Skeletal muscle satellite cell (primary cell): ENCODE results near the gene SHTN1.
A peak's percentile ranks its signal among the peaks of the same experiment; 100 is the strongest.

Source experiments
- H3K27me3 ChIP-seq: 2 replicates; pipeline ENCODE4 v1.7.0; 2013; ENCODE audit warnings: low read length; ENCODE audit not compliant: control insufficient read depth, insufficient read depth
- H3K36me3 ChIP-seq: 2 replicates; pipeline ENCODE4 v1.7.0; 2013; ENCODE audit warnings: mild to moderate bottlenecking, control low read depth, low read length; ENCODE audit not compliant: insufficient read depth
- H3K4me1 ChIP-seq: 2 replicates; pipeline ENCODE4 v1.7.0; 2013; ENCODE audit warnings: low read length; ENCODE audit not compliant: control insufficient read depth, insufficient read depth
- H3K4me2 ChIP-seq: 2 replicates; pipeline ENCODE4 v1.7.0; 2013; ENCODE audit warnings: mild to moderate bottlenecking, low read length
- H3K4me3 ChIP-seq: 2 replicates; pipeline ENCODE4 v1.7.0; 2013; ENCODE audit warnings: low read length
- H3K9ac ChIP-seq: 2 replicates; pipeline ENCODE4 v1.7.0; 2013; ENCODE audit warnings: mild to moderate bottlenecking, low read depth, low read length, moderate library complexity
- H3K9me3 ChIP-seq: replicated peaks from 2 replicates; pipeline ENCODE4 v1.7.0; 2013; ENCODE audit warnings: mild to moderate bottlenecking, control low read depth, low read length

SHTN1 gene

GRCh38 chr10:116848032-116848943 lies 156.7 kb downstream of the SHTN1 start:
- Histone ChIP-seq H3K9me3 (no peaks in the 10 kb centered on the region), H3K4me3 (peak overlapping the region; percentile 85), H3K9ac (peak overlapping the region; percentile 85)

DNA sequence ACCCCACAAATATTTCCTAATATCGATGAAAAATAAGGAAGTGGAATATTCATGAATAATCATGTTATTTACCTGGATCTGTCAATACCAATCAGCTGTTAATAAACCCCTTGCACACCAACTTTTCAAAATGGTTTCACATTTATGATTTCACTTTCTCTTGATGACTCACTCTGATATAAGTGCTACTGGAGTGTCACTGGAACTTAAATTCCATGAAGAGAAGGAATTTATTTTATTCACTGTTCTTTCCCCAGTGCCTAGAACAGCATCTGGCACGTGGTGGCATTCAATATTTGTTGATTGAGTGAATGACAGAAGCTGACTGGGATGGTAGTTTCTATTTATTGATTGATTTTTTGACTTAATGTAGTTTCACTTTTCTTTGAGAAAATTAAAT lies 159.2 kb downstream of the SHTN1 start:
- Histone ChIP-seq H3K9ac (no peak overlapping the region), H3K9me3 (no peaks in the 10 kb centered on the region), H3K4me3 (no peak overlapping the region), H3K4me1 (peaks cover 13% of the 10 kb centered on the region), H3K36me3 (no peaks in the 10 kb centered on the region), H3K27me3 (no peaks in the 10 kb centered on the region), H3K4me2 (no peak overlapping the region)

More at GRCh38 chr10:116848032-116848943, 156.7 kb downstream of the SHTN1 start:
- Histone ChIP-seq H3K4me2 (peak overlapping the region; percentile 95), H3K27me3 (no peaks in the 10 kb centered on the region), H3K4me1 (peaks cover 13% of the 10 kb centered on the region), H3K36me3 (no peaks in the 10 kb centered on the region)

DNA sequence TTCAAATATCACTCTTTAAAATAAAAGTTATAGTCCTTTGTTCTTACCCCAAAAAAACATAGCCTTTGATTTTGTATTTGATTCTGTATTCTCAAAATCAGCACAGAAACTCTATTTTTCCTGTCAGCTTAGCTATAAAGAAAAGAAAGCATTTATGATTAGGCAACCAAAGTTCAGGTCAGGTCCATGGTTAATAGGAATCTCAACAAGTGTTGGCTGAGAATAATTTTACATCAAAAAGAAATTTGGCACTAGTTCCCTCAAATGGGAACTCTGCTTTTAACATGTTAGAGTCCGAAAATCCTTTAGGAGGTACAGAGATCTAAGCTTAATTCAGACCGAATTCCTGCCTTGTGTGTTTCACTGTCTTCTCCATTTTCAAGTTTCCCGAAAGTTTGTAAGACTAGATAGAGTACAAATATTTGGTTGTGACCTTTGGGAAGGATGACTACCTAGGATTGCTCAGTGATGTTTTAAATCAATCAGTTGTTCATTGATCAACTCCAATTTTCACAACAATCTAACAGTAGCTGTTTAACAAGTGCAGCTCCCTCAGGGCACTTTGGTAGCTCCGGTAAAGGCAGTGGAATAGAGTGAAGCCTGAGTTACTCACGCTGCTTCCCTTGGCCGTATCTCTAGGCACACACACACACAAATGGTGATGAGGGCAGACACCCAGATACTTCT lies 164.5 kb downstream of the SHTN1 start:
- H3K27me3 ChIP-seq = no peaks in the 10 kb centered on the region
- no peak overlapping the region for H3K4me3 ChIP-seq
- no peaks in the 10 kb centered on the region for H3K4me1 ChIP-seq
- no peaks in the 10 kb centered on the region for H3K9me3 ChIP-seq
- H3K4me2 ChIP-seq = no peak overlapping the region
- H3K36me3 ChIP-seq = no peaks in the 10 kb centered on the region
- H3K9ac ChIP-seq = no peak overlapping the region

- H3K4me2 ChIP-seq = no peak overlapping the region
Observed at GRCh38 chr10:116838143-116838725, 166.8 kb downstream of the SHTN1 start.

GRCh38 chr10:116836902-116837523 lies 168.0 kb downstream of the SHTN1 start:
- H3K4me2 ChIP-seq = no peak overlapping the region
- H3K9ac ChIP-seq = no peak overlapping the region
- H3K27me3 ChIP-seq = no peaks in the 10 kb centered on the region
- H3K36me3 ChIP-seq = no peaks in the 10 kb centered on the region
- no peaks in the 10 kb centered on the region for H3K9me3 ChIP-seq
- no peaks in the 10 kb centered on the region for H3K4me1 ChIP-seq
- no peak overlapping the region for H3K4me3 ChIP-seq

More at GRCh38 chr10:116838143-116838725, 166.8 kb downstream of the SHTN1 start:
- Histone ChIP-seq H3K4me3 (no peak overlapping the region), H3K9ac (no peak overlapping the region), H3K9me3 (no peaks in the 10 kb centered on the region), H3K36me3 (no peaks in the 10 kb centered on the region), H3K27me3 (no peaks in the 10 kb centered on the region), H3K4me1 (no peaks in the 10 kb centered on the region)

DNA sequence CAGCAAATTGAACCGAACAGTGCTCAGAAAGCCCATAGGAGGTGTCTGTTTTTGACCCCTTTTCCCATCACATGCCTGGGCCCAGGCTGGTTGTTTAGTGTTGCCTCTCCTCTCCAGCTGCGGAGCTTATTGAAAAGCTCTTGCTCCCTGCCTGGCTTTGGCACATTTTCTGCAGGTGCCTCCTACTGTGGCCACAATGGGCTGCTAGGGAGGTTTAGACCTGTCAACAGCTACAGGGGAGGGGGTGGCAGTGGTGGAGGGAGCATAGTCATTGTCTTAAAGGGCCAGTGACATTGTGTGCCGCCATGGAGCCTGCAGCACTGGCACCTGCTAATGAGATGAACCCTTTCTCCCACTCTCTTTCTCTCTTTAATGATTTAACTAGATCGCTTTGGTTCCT lies 168.9 kb downstream of the SHTN1 start:
- no peak overlapping the region for H3K4me3 ChIP-seq
- H3K4me2 ChIP-seq = no peak overlapping the region
- no peaks in the 10 kb centered on the region for H3K9me3 ChIP-seq
- H3K9ac ChIP-seq = no peak overlapping the region
- H3K4me1 ChIP-seq = no peaks in the 10 kb centered on the region
- no peaks in the 10 kb centered on the region for H3K36me3 ChIP-seq
- no peaks in the 10 kb centered on the region for H3K27me3 ChIP-seq

DNA sequence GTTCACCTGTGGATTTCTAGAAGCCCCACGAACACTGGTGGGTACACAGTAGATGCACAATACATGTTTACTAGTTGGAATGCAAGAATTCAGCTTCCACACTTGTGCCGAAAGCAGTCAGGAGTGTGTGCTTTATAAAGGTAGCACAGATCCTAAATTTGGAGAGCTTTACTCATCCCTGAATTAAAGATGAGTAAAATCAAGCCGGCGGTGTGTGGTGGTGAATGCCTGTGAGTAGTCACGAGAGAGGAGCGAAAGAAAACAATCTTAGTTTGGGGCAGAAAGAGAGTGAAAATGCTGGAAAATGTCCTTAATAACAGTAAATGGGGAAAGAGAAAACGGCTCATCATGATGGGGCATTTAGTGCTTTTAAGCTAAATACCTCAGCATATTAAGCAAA lies 169.3 kb downstream of the SHTN1 start:
- Histone ChIP-seq H3K27me3 (no peaks in the 10 kb centered on the region), H3K4me3 (no peak overlapping the region), H3K9ac (no peak overlapping the region), H3K9me3 (no peaks in the 10 kb centered on the region), H3K4me1 (no peaks in the 10 kb centered on the region), H3K36me3 (no peaks in the 10 kb centered on the region), H3K4me2 (no peak overlapping the region)

- Histone ChIP-seq H3K9ac (no peak overlapping the region), H3K9me3 (no peaks in the 10 kb centered on the region), H3K36me3 (no peaks in the 10 kb centered on the region), H3K4me3 (no peak overlapping the region), H3K4me2 (no peak overlapping the region), H3K27me3 (no peaks in the 10 kb centered on the region), H3K4me1 (no peaks in the 10 kb centered on the region)
Observed at GRCh38 chr10:116833986-116834985, 170.7 kb downstream of the SHTN1 start.

DNA sequence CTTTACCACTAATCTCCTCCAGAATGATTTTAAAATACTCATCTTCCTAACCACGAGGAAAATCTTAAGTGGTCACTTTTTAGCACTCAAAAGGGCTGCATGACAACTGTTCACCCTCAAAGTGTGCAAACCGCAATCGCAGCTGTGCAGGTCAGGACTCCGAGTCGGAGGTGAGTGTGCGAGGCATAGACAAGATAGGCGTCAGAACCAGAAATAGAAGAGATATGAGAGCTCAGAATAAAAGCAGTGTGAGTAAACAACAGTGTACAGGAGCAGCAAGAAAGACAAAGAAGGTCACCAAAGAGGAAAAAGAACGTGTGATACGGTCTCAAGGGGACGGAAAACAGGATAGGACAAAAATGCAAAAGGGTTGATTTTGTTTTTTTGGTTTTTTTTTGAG lies 173.2 kb downstream of the SHTN1 start:
- Histone ChIP-seq H3K36me3 (no peaks in the 10 kb centered on the region), H3K4me1 (peaks cover 5% of the 10 kb centered on the region), H3K27me3 (no peaks in the 10 kb centered on the region), H3K4me2 (no peak overlapping the region), H3K9ac (no peak overlapping the region), H3K4me3 (no peak overlapping the region), H3K9me3 (no peaks in the 10 kb centered on the region)
